NCI-H2196 treated with DMSO at 0.1 percent for 48 hours (cell line): ENCODE data around the gene LITAFD.
"Not testable (repeated sequence)": the region's sequence is repeated elsewhere in the genome, so short reads cannot be mapped to it uniquely, and the experiment has no call there.

Source experiments
- DNase-seq: peaks from one replicate; lab custom pipeline; 2025; ENCODE audit not compliant: unreplicated experiment; lab: John Stamatoyannopoulos, UW

Gene LITAFD

GRCh38 chr16:8882041-8882617, at the start of gene LITAFD:
TSS of gene LITAFD (plus strand) at chr16:8882351. CDS start at chr16:8884356, 2,005 bp downstream.
- no peak for DNase-seq

DNA sequence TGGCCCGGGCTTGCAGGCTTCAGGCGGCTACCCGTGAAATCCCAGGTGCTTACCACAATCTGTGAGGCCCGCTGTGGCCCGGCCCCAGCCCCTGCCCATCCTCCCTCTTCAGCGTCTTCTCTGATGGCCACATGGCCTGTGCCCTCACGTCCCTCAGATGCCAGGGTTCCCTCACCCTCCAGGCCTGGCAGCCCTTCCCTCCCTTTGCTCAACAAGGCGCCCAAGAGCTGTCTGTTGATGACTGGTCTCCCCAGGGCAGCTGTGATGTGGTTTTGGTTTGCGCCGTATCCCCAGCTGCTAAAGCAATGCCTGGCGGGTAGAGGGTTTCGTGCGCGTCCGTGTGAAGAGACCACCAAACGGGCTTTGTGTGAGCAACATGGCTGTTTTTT, 49.4 kb upstream of the LITAFD start:
- no peak for DNase-seq

GRCh38 chr16:8836797-8837196, 45.4 kb upstream of the LITAFD start:
- DNase-seq, result not testable (repeated sequence)

- DNase-seq, result not testable (repeated sequence)
Measured at GRCh38 chr16:8837594-8837993, 44.6 kb upstream of the LITAFD start.

- DNase-seq, result not testable (repeated sequence)
Measured at GRCh38 chr16:8842016-8842415, 40.1 kb upstream of the LITAFD start.

GRCh38 chr16:8843296-8843695, 38.9 kb upstream of the LITAFD start:
- not testable (repeated sequence) for DNase-seq

DNA sequence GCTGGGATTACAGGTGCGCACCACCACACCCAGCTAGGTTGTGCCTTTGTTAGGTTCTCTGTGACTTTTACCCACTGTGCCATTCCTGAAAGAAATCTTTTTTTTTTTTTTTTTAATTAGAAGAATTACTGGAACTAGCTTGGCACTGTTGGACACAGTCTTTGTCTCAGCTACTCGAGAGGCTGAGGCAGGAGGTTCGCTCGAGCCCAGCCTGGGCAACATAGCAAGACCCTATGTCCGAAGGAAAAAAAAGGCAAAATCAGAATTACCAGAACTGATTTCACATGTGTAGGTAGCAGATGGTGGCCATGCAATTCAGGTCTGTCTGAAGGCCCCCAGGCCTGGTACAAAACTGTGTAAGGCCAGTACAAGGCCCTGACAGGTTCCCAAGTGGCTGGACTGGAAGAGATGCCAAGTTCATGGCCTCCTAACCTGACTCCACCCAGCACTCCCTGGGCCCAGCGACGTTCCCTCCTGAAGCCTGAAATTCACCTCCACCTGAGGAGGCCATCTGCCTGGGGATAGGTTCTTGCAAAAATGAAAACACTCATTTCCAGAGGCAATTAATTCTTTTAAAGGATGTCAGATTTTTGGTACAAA, 36.4 kb upstream of the LITAFD start:
- DNase-seq, result no peak

DNA sequence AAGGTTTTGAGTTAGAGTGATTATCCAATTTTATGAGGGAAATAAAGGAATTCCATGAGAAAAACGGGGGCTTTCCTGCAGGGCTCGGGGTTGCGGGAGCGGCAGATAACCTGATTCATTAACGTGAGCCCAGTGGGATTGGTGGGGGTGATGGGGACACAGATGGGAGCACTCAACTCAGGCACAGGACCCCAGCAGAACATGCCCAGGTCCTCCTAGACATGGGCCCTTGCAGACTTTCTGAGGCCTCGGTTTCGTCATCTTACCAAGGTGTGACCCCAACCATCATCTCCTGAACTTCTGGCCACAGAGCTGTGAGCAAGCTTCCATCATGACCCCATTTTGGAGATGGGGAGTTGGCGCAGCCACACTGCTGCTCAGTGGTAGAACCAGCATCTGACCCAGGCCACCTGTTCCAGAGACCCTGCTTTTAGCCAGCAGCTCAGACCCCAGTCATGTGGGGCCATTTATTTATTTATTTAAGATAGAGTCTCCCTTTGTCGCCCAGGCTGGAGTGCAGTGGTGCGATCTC, 35.7 kb upstream of the LITAFD start:
- no peak for DNase-seq

DNA sequence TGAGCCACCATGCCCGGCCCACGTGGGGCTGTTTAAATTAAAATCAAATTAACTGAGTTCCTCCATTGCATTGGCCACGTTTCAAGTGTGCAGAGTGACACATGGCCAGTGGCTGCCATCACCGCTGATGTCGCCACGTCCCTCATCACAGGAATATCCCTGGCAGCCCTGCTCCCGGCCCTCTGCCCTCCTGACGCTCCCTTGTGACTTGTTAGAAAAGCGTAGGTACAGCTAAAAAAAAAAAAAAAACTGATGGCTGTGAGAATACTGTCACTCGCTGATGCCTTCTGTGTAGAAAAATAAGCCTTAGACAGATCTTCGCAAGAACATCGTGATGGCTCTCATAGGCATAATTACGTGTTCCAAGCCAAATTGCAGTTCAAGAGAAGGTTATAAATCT, 35.0 kb upstream of the LITAFD start:
- no peak for DNase-seq

- DNase-seq, result no peak
Measured at GRCh38 chr16:8847623-8848022, 34.5 kb upstream of the LITAFD start.

DNA sequence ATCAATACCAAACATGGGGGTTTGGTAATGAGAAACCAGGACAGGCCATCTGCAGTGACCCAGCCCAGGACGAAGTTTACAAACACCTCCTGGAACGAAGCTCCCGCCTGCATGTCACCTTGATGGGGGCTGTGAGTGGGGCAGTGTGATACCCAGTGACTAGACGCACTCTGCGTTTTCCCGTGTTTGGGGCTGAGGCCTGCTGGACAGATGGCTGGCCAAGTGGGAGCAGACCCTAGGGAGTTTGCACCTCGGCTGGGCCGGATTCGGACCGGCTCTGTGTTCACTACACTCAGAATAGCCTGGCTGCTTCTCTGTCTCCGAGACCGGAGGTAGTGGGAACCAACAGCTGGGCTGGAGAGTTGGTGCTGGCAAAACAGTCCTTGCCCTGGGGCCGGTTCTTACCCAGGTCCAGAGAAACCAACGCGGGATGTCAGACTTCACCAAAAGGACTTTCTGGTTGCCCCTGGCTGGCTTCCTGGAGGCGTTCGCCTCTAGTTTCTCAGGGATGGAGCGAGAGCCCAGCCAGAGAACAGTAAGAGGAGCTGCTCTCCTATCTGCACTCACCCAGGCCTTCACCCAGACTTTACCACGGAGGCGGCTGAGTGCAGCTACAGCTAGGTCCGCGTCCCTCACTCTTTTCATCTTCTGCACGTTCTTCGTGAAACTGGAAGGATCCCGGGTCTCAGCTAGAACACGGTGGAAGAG, 33.8 kb upstream of the LITAFD start:
- DNase-seq, result no peak

- DNase-seq, result no peak
Measured at GRCh38 chr16:8848939-8849391, 33.2 kb upstream of the LITAFD start.

DNA sequence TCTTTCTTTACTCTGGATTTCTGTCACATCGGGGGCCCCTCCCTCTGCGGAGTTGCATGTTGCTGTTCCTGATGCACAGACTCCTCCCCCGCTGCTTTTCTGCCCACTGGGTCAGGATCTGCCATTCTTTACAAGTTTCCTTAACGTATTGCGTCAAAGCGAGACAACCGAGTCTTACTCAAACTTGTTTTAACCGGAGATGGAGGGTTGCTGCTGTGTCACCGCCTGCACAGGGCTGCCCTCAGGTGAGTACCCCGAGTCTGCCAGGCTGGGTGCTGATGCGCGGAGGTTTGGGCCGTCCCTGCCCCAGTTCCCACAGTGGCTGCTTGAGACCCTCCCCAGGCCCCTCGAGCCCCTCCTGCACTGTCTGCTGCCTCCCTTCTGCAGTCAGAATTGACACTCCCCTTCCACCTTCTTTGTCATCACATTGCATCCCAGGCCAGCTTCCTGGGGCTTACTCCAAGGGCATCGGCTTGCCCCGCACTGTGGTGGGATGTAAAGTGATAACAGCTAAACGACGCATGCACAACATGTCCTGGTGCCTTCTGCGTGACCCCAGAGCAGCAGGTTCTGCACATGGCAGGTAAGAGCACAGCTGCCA, 32.6 kb upstream of the LITAFD start:
- no peak for DNase-seq

- DNase-seq, result no peak
Measured at GRCh38 chr16:8850279-8850885, 31.8 kb upstream of the LITAFD start.

- DNase-seq, result no peak
Measured at GRCh38 chr16:8851761-8852403, 30.3 kb upstream of the LITAFD start.

DNA sequence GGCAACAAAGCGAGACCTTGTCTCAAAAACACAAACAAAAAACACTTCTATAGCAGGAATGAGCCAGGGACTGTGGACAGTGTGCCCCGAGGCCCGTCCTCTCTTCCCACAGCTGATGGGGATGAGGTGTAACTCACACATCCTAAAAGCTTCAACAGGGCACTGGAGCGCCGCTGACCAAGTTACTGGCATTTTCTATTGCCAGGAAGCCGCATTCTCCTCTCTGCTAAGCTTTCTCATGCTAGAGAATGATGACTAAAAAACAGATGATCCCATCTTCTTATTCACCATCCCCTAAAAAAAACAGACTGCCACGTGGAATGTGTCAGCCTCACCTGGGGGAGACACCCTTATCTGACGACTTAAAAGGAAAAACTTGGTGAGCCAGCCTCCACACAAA, 29.6 kb upstream of the LITAFD start:
- no peak for DNase-seq

DNA sequence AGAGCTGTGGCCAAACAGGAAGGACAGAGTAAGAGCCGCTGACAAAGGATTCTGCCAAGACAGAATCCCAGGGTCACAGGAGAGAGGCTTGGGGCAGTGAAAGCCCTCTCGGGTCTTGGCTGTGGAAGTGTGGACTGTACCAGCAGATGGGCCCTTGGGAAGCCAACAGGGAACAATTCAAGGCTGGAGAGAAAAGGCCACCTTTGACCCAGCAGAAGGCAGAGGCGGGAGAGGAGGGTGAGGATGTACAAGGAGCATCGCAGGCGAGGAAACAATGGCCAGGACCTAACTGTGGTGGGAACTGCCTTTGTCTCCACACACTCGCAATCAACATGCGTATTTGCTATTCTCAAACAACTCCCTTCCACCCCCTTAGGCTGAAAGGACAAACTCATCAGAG, 29.0 kb upstream of the LITAFD start:
- no peak for DNase-seq

GRCh38 chr16:8853611-8854010, 28.5 kb upstream of the LITAFD start:
- no peak for DNase-seq

DNA sequence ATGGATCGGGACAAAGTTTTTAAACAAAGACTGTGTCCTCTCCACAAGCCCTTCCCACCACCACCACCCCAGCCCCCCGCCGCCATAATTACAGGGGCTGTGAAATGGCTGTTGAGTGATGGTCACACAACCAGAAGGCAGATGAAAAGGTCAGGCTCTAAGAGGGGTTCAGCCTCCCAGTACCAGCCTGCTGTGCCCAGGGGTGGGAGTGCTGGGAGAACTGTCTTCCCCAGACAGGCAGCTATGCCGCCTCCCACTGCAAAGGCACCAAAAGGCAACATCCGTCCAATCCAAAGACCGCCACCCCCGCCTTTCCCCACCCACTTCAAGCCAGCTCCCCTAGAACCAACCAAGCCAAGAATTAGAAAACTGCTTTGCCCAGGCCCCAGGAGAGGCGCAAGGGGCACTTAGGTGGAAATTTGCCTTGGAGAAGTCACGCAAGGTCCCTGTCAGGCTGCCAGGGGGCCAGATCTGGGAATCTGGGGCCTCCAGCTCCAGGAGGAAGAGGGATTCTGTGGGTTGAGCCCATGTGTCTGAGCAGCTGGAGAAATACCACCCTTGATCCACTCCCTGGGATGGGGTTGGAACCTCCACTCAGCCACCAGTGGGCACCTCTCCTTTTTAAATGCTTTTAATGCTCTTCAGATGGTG, 27.7 kb upstream of the LITAFD start:
- no peak for DNase-seq

DNA sequence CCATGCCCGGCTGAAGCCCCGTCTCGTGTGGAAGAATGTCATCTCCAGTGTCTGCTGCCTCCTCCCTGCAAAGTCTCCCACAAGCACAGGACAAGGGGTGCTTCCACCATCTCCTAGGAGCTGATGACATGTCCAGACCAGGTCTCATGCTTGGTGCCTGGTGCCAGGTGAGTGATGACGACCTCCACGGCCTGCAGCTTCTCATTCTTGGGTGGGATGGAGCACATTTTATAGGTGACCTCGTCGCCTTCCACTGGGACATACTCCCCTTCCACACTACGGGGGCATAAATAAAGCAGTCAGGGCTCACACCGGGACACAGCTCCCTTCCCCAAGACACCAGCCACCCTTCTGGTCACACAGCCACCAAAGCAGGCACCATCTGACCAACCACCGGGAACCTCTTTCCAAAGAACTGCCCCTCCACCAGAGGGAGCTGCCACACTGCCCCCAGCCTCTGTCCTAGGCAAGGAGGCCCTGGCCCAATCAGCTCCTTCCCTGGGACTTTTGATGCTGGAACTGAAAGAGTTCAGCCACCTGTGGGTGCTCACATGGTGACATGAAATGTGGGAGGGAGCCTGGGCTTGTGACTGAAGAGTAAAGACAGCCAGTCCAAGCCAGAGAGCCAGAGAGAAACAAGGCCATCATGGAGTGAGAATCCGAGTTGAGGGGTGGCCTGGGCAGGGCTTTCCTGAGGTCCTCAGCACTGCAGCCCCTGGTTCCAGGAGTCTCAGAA, 26.9 kb upstream of the LITAFD start:
- DNase-seq, result no peak
